Measurements from ENCODE around the gene DEFB108B. TPM values are rescaled to one million over a fixed set of nuclear protein-coding genes. Genes with fewer than 3 reads are reported as not detected.
A peak's percentile ranks its signal among the peaks of the same experiment; 100 is the strongest.
"Not testable (repeated sequence)": the region's sequence is repeated elsewhere in the genome, so short reads cannot be mapped to it uniquely, and the experiment has no call there.

Gene DEFB108B
- total RNA-seq, 2 experiments from 2014 or later: not detected

DNA sequence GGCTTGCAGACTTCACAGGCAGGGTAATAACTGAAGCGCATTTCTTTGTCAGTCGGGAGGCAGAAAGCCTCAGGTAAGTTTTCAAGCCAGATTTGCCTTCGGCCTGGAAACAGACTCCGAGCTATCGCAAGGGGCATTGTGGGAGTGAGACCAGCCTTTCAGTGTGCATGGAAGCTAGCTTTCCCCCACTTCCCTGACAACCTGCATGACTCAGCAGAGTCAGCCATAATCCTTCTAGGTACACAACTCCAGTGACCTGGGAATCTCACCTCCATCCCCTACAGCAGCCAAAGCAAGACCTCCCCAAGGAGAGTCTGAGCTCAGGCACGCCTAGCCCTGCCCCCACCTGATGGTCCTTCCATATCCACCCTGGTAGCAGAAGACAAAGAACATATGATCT lies 9.7 kb downstream of the DEFB108B start:
- H3K9me3 Mint-ChIP-seq (ENCODE audit: insufficient read depth); H3K27ac Mint-ChIP-seq; H3K4me3 Mint-ChIP-seq; H3K36me3 Mint-ChIP-seq (ENCODE audit: low read depth); DNase-seq; CTCF ChIA-PET; ATAC-seq; H3K4me1 Mint-ChIP-seq (ENCODE audit: low read depth); POLR2A ChIA-PET: not testable (repeated sequence)
- H3K27me3 Mint-ChIP-seq (ENCODE audit: low read depth): peaks cover 13% of the 10 kb centered on the region

DNA sequence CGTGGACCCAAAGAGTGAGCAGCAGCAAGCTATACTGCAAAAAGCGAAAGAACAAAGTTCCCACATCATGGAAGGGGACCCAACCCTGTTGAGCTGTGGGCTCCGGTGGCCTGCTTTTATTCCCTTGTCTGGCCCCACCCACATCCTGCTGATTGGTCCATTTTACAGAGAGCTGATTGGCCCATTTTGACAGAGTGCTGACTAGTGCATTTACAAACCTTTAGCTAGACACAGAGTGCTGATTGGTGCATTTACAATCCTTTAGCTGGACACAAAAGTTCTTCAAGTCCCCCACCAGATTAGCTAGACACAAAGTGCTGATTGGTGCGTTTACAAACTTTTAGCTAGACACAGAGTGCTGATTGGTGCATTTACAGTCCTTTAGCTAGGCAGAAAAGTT lies 10.4 kb downstream of the DEFB108B start:
- CTCF ChIA-PET; DNase-seq; H3K4me1 Mint-ChIP-seq (ENCODE audit: low read depth): not testable (repeated sequence)

DNA sequence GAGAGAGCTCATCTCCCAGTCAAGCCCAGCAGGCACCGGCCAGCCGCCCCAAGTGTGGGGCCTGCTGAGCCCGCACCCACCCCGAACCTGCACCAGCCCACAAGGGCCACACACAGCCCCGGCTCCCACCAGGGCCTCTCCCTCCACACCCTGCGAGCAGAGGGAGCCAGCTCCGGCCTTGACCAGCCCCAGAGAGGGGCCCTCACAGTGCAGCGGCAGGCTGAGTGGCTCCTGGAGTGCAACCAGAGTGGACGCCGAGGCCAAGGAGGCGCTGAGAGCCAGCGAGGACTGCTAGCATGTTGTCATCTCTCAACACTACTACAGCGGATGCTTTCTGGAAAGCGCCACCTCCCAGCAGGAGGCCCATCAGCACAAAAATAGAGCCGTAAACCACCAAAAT lies 10.9 kb downstream of the DEFB108B start:
- H3K9me3 Mint-ChIP-seq (ENCODE audit: insufficient read depth): no peaks in the 10 kb centered on the region
- H3K27ac Mint-ChIP-seq: no peak overlapping the region
- DNase-seq: no peak
- ATAC-seq: no peak
- no peaks in the 10 kb centered on the region for H3K36me3 Mint-ChIP-seq (ENCODE audit: low read depth)
- no peaks in the 10 kb centered on the region for H3K4me1 Mint-ChIP-seq (ENCODE audit: low read depth)
- POLR2A ChIA-PET: no interaction called here
- H3K27me3 Mint-ChIP-seq (ENCODE audit: low read depth): peaks cover 19% of the 10 kb centered on the region
- no peak overlapping the region for H3K4me3 Mint-ChIP-seq
- CTCF ChIA-PET: no interaction called here

More for the DNA sequence above, 10.4 kb downstream of the DEFB108B start:
- H3K36me3 Mint-ChIP-seq (ENCODE audit: low read depth); H3K9me3 Mint-ChIP-seq (ENCODE audit: insufficient read depth); ATAC-seq; POLR2A ChIA-PET; H3K4me3 Mint-ChIP-seq; H3K27ac Mint-ChIP-seq: not testable (repeated sequence)
- peaks cover 18% of the 10 kb centered on the region for H3K27me3 Mint-ChIP-seq (ENCODE audit: low read depth)

DNA sequence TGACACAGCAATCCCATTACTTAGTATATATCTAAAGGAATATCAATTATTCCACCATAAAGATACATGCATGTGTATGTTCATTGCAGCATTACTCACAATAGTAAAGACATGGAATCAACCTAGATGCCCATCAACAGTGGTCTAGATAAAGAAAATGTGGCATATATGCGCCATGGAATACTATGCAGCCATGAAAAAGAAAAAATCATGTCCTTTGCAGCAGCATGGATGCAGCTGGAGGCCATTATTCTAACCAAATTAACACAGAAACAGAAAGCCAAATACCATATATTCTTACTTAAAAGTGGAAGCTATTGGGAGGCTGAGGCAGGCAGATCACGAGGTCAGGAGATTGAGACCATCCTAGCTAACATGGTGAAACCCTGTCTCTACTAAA lies 20.9 kb downstream of the DEFB108B start:
- H3K27ac Mint-ChIP-seq; H3K36me3 Mint-ChIP-seq (ENCODE audit: low read depth); POLR2A ChIA-PET; H3K27me3 Mint-ChIP-seq (ENCODE audit: low read depth); DNase-seq; H3K4me1 Mint-ChIP-seq (ENCODE audit: low read depth); H3K9me3 Mint-ChIP-seq (ENCODE audit: insufficient read depth); CTCF ChIA-PET; ATAC-seq; H3K4me3 Mint-ChIP-seq: not testable (repeated sequence)

DNA sequence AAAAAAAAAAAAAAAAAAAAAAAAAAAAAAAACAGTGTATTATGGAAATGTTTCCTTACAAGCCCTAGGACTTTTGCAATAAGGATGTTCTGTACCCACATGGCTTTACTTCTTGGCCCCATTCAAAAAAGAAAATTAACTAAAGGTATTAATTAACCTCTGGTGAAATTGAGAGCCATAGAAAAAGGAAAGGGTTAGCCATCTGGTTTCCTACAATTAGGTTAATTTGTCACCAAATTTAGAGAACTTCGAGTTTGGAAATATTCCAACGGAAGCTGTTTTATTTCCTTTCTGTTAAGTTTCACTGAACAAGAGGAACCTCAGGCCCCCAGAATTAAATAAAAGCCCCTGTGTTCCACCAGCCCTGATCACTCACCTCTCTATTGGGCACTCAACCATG lies 22.9 kb downstream of the DEFB108B start:
- H3K36me3 Mint-ChIP-seq (ENCODE audit: low read depth); DNase-seq; POLR2A ChIA-PET; ATAC-seq; H3K27me3 Mint-ChIP-seq (ENCODE audit: low read depth); H3K27ac Mint-ChIP-seq; H3K4me1 Mint-ChIP-seq (ENCODE audit: low read depth); H3K4me3 Mint-ChIP-seq; H3K9me3 Mint-ChIP-seq (ENCODE audit: insufficient read depth); CTCF ChIA-PET: not testable (repeated sequence)

DNA sequence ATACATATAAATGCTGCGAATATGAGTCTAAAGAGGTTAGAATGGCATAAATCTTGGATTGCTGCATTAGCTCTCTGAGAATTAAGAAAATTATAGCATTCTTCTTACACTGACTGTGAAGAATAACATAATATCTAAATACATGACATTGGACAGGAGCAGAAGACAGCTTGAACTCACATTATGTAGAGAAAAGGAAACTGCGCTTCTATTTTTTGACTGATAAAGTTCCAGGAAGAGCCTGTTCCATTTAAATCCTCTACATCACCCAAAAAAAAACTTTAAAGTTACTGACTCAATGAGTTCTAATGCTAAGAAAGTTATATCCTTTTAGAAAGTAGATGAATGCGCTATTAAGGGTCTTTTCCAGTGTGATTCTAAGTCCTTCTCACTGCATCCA lies 27.8 kb downstream of the DEFB108B start:
- DNase-seq; H3K9me3 Mint-ChIP-seq (ENCODE audit: insufficient read depth); H3K27ac Mint-ChIP-seq; H3K36me3 Mint-ChIP-seq (ENCODE audit: low read depth); POLR2A ChIA-PET; H3K27me3 Mint-ChIP-seq (ENCODE audit: low read depth); ATAC-seq; H3K4me1 Mint-ChIP-seq (ENCODE audit: low read depth); H3K4me3 Mint-ChIP-seq: not testable (repeated sequence)
- CTCF ChIA-PET: interaction anchor here (1.5 kb wide), 1 partner anchor 60 kb away, joined by 4 read pairs; no protein-coding TSS in a partner anchor

DNA sequence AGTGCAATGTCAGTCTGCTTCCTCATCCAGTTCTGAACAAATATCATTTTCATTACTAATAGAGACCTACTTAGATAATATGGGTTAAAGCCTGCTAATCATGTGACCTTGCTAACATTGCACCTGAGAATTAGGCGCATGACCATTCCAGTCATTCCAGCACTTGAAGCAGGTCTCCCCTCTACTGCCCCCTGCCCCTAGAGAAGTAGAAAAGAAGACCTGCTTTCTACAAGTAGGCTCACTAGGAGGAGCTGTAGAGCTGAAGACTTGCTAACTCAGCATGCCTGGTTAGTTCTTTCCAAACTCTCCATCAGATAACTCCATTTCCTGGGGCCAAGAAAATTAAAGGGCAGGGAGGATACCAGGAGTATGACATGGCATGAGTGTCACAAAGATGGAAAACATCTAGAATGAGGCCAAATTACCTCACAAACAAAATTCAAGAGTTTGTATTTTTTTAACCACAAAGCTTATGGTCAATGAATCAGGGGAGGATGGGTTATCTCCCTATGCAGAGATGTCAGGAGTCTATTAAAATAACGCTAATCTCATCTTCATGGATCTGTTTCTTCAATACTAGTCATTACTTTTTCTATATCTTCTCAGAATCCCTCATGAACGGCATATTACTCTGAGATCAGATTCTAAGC lies 31.1 kb downstream of the DEFB108B start:
- H3K4me3 Mint-ChIP-seq; H3K36me3 Mint-ChIP-seq (ENCODE audit: low read depth); H3K27ac Mint-ChIP-seq; H3K27me3 Mint-ChIP-seq (ENCODE audit: low read depth); POLR2A ChIA-PET; H3K9me3 Mint-ChIP-seq (ENCODE audit: insufficient read depth); H3K4me1 Mint-ChIP-seq (ENCODE audit: low read depth): not testable (repeated sequence)
- CTCF ChIA-PET: interaction anchor here (0.7 to 1.6 kb wide), 5 partner anchors 9 to 65 kb away, joined by 3 to 6 read pairs (median 3); partner anchors contain the start of gene RNF121
- ATAC-seq (peak; percentile 68), DNase-seq (peak; percentile 51)

DNA sequence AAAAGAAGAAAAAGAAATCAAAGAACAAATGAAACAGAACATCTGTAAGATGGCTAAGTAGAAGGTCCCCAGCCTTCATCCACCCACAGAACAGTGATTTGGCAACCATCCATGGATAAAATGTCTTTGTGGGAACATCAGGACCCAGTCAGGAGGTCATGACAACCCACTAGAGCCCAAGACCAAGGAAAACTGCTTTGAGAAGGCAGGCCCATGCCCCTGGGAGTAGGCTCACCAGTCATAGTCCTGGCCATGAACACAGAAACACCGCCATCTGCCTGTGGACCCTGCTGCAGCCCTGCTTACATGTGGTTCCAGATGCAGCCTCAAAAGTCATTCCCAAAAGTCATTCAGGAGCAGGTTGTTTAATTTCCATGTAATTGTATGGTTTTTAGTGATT lies 34.2 kb downstream of the DEFB108B start:
- H3K27me3 Mint-ChIP-seq (ENCODE audit: low read depth); H3K4me3 Mint-ChIP-seq; H3K4me1 Mint-ChIP-seq (ENCODE audit: low read depth); H3K27ac Mint-ChIP-seq; H3K9me3 Mint-ChIP-seq (ENCODE audit: insufficient read depth); ATAC-seq; POLR2A ChIA-PET; H3K36me3 Mint-ChIP-seq (ENCODE audit: low read depth); CTCF ChIA-PET; DNase-seq: not testable (repeated sequence)

DNA sequence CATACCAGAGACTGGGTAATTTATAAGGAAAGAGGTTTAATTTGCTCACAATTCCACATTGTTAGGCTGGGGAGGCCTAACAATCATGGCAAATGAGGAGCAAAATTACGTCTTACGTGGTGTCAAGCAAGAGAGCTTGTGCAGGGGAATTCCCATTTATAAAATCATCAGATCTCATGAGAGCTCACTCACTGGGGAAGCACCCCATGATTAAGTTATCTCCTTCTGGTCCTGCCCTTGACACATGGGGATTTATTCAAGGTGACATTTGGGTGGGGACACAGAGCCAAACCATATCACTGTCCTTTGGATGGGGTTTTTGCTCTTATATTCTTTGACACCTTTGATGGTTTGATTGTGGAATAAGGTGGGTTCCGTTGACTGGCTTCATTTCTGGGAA lies 36.9 kb downstream of the DEFB108B start:
- H3K9me3 Mint-ChIP-seq (ENCODE audit: insufficient read depth); DNase-seq; ATAC-seq; H3K4me3 Mint-ChIP-seq; H3K4me1 Mint-ChIP-seq (ENCODE audit: low read depth); CTCF ChIA-PET; POLR2A ChIA-PET; H3K36me3 Mint-ChIP-seq (ENCODE audit: low read depth); H3K27ac Mint-ChIP-seq; H3K27me3 Mint-ChIP-seq (ENCODE audit: low read depth): not testable (repeated sequence)

DNA sequence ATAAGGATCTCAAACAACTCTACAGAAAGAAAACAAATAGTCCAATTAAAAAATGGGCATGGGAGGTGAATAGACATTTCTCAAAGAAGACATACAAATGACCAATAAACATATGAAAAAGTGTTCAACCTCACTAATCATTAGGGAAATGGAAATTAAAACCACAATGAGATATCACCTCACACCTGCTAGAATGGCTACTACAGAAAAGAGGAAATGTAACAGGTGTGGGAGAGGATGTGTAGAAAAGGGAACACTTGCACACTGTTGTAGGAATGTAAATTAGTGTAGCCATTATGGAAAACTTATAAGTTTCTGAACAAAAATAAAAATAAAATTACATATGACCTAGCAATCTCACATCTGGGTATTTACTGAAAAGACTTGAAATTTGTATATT lies 37.7 kb downstream of the DEFB108B start:
- H3K4me3 Mint-ChIP-seq; DNase-seq; CTCF ChIA-PET; H3K36me3 Mint-ChIP-seq (ENCODE audit: low read depth); H3K9me3 Mint-ChIP-seq (ENCODE audit: insufficient read depth); POLR2A ChIA-PET; ATAC-seq; H3K27ac Mint-ChIP-seq; H3K27me3 Mint-ChIP-seq (ENCODE audit: low read depth); H3K4me1 Mint-ChIP-seq (ENCODE audit: low read depth): not testable (repeated sequence)

DNA sequence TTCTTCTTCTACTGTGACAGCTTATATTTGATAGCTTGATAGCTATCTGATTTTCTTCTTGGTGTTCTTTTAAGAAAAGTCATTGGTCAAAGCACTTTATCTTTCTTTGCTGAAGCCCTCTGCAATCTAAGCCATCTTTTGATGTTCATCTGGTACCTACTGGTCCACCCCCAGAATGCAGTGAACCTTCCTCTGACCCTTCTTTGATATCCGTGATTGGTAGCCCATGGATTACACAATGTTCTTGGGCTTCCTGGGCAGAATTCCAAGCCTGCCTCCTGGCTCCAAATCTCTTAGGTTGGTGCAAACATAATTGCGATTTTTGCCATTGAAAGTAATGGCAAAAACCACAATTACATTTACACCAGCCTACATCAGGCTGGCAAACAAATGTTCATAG lies 43.3 kb downstream of the DEFB108B start:
- POLR2A ChIA-PET; H3K27ac Mint-ChIP-seq; CTCF ChIA-PET; ATAC-seq; DNase-seq; H3K27me3 Mint-ChIP-seq (ENCODE audit: low read depth); H3K4me3 Mint-ChIP-seq; H3K4me1 Mint-ChIP-seq (ENCODE audit: low read depth); H3K36me3 Mint-ChIP-seq (ENCODE audit: low read depth); H3K9me3 Mint-ChIP-seq (ENCODE audit: insufficient read depth): not testable (repeated sequence)

DNA sequence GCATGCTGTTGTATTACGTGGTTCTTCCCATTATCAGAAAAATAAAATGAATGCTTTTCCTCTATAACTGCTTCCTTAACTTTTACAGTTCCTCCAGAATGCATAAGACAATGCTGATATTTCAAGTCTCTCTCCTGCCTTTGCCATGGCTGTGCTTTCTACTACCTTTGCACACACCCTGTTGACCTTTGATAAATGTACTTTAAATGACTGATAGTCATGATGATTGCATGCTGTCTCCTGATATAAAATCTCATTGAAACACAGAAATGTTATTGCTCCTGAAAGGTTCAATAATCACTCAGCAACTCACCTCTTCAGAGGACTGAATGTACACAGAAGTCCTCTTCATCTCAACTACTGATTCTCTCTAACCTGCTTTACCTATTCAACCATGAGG lies 45.1 kb downstream of the DEFB108B start, which contains the start of gene DEFB131B:
Gene DEFB131B, plus strand, starts transcription at position 395 of the 400 bp plus-strand sequence. Its CDS starts 0 bp downstream, at position 395.
- ATAC-seq; H3K36me3 Mint-ChIP-seq (ENCODE audit: low read depth); H3K27ac Mint-ChIP-seq; DNase-seq; POLR2A ChIA-PET; H3K9me3 Mint-ChIP-seq (ENCODE audit: insufficient read depth); H3K4me1 Mint-ChIP-seq (ENCODE audit: low read depth); H3K27me3 Mint-ChIP-seq (ENCODE audit: low read depth); H3K4me3 Mint-ChIP-seq; CTCF ChIA-PET: not testable (repeated sequence)

DNA sequence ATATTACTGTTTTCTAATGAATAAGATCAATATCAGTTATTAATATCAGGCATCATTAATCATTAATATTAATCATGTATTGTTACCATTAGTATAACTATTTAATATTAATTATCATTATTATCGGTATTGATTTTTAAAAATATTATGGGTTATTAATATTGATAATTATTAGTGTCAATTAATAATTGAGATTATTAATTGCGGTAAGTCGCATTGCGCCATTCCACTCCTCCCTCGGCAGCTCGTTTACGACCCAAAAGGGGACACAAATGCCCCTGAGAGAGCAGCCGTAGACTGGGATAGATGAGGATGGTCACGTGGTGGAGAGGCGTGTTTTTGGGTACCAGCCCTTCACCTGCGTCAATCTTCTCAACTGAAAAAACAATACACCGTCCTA lies 52.8 kb downstream of the DEFB108B start:
- POLR2A ChIA-PET; CTCF ChIA-PET; H3K27me3 Mint-ChIP-seq (ENCODE audit: low read depth); H3K4me1 Mint-ChIP-seq (ENCODE audit: low read depth); H3K27ac Mint-ChIP-seq; H3K36me3 Mint-ChIP-seq (ENCODE audit: low read depth); H3K9me3 Mint-ChIP-seq (ENCODE audit: insufficient read depth); H3K4me3 Mint-ChIP-seq; ATAC-seq; DNase-seq: not testable (repeated sequence)

All from activated CD8-positive, alpha-beta T cell treated with anti-CD3 and anti-CD28 coated beads, Interleukin-2, amount 10 ng/mL, durations not matched to agents 7 days and 5 days (primary cell).